HG02678 (cell line): Measurements from ENCODE around the gene SGCE.

Source experiments
- ATAC-seq: cut with Tn5 transposase; IDR thresholded peaks from one replicate; pipeline ENCODE4 v1.9.1; 2021; ENCODE audit warnings: mild to moderate bottlenecking, moderate library complexity; ENCODE audit not compliant: unreplicated experiment

Gene SGCE

DNA sequence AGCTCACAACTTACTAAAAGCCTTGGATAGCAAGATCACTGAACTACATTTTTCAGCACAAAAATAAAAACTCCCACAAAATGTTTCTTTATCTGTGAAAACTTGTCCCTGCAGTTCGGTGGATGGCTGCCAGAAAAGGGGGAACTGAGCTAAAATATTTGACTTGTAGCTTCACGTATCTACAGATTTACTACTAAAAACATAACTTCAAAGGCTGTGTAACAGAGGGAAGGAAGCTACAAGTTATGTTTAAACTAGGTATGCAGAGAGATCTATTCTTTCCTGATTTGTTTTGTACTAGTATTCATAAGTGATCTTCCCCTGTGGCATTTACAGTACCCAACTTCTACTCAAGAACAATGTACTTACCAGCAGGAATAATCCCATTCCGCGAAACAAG, 25.1 kb downstream of the SGCE start:
- ATAC-seq: no peak

- no peak for ATAC-seq
Observed at GRCh38 chr7:94623820-94624219, 32.1 kb downstream of the SGCE start.

DNA sequence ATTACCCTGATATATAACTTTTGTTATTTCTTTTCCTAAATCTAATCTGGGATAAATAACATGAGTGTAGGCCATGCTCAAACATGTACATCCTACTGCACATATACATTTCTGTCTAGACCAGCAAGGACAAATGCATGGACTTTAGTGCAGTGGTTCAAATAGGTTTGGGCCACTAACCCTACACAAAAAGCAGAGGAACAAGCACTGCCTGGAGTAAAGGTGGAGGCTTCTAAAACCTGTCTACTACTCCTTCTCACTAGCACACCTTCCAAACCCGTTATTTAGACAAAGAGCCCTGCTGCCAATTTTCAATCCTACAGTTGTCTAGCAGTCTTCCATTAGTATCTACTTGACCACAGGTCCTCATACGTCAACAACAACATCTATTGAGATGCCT, 34.8 kb downstream of the SGCE start:
- peak; percentile 0 for ATAC-seq

- peak; percentile 98 for ATAC-seq
Observed at GRCh38 chr7:94620703-94621118, 35.2 kb downstream of the SGCE start.

DNA sequence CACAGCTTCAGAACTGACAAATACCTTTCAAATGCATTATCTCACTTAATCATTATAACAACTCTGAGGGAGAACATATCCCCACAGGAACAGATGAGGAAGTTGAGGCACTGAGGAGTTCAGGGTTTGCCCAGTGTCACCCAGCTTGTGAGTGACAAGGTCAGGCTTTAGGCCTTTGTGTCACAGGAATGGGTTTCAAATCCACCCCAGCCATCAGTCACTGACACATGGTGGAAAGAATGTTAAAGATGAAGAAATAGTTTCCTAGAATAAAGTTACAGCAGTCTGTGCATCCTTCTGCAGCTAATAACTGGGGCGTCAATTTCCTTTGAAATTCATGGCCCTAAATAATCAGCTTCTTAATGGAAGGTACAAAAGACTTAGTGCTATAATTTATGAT, 37.8 kb downstream of the SGCE start:
- ATAC-seq: no peak

- no peak for ATAC-seq
Observed at GRCh38 chr7:94616855-94617254, 39.1 kb downstream of the SGCE start.

GRCh38 chr7:94615666-94616065, 40.3 kb downstream of the SGCE start:
- ATAC-seq: no peak

- no peak for ATAC-seq
Observed at GRCh38 chr7:94612661-94613060, 43.3 kb downstream of the SGCE start.

DNA sequence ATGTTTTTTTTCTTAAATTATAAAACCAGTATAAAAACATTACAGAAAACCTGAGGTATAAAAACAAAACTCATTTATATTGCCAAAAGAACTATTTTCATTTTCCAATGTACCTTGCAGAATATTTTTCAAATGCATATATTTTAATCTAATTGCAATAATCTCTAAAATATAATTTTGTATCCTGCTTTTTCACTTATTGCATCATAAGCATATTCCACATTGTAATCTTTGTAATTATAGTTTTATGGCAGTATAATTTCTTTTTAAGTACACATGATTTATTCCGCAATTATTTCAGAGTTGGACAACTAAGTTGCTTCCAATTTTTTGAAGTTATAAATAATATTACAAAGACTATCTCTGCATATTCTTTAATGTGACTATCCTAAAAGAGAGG, 43.7 kb downstream of the SGCE start:
- no peak for ATAC-seq

GRCh38 chr7:94609561-94609960, 46.4 kb downstream of the SGCE start:
- no peak for ATAC-seq

GRCh38 chr7:94605031-94605430, 50.9 kb downstream of the SGCE start:
- no peak for ATAC-seq

- ATAC-seq: no peak
Observed at GRCh38 chr7:94602181-94602580, 53.8 kb downstream of the SGCE start.

DNA sequence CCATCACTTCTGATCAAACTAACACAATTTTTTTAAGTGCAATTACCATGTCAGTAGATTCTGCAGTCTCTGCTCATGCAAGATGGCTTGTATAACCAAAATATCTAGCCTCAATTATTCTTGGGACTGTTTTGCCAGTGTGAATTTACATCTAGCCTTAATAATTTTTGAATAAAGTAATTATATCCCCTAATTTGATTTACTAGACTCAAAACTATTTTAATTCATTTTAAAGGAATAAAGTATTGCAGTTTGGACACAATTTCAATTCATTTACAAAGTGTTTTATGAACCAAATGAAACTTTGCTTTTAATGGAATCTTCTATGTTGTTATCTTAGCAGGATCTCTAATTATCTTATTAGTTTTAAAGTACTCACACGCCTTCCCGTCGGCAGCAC, 55.7 kb downstream of the SGCE start:
- ATAC-seq: no peak

GRCh38 chr7:94595717-94596116, 60.2 kb downstream of the SGCE start:
- ATAC-seq: no peak

- ATAC-seq: no peak
Observed at GRCh38 chr7:94594882-94595281, 61.1 kb downstream of the SGCE start.

- ATAC-seq: peak; percentile 77
Observed at GRCh38 chr7:94591176-94591575, 64.8 kb downstream of the SGCE start.

DNA sequence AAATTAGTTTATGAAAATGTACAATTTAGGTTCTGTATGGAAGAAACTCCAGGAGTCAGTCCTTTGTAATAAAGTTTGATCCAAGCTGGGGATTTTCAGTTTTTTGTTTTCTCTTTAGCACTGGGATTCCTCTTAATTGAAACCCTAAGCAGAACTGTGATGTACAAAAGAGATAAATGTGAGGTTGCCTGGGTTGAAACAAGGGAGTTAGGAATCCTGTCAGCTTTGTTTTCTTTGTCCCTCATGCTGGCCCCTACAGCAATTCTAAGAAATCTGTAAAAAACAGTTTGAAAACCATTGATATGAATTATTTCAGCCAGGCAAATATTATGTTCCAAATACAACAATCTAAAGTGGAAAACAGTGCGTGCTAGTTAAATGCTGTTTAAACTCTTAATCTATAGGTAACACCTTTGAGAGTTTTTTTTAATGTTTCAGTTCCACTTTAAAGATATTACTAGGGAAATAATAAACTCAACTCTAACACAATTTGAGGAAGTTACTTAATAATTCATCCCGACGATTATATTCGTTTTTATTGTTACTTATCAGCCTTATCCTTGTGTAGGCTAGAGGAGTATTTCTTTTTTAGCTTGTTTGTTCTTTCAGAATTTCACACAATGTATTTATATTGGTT, 65.3 kb downstream of the SGCE start:
- ATAC-seq: peak; percentile 45

DNA sequence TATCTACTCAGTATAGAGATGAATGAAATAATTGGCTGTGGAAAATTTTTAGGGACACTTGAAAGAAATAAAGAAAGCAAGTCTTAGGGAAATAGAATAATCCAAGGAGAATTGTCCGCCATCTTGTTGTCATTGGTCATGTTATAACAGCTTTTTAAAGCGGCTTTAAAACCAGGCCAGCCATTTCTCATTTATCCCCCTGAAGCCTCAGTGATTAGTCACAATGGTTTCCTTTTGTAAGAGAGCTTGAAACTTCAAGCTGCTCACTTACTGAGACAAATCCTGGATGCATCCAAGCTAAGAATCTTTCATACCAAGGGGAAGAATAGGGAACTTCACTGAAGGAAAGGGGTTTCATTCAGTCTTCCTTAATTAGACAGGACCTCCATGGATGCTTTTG, 67.9 kb downstream of the SGCE start:
- no peak for ATAC-seq

- ATAC-seq: no peak
Observed at GRCh38 chr7:94584113-94584512, 71.8 kb downstream of the SGCE start.

DNA sequence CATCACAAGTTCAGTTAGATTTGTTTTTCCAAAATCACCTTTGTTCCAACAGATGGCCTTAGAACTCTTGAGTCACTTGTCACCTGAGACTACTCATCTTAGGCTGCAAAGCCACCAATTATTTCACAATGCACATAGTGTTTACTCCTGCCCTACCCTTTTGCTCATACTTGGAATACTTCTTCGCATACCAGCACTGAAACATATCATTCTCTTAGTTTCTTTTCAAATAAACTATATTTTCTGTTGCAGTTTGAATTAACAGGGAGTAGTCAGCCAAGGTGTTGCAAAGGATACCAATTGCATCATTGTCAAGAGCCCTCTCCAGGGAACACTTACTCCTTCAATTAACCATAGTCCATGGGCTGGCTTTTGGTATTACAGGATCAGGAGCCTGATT, 75.3 kb downstream of the SGCE start:
- no peak for ATAC-seq

DNA sequence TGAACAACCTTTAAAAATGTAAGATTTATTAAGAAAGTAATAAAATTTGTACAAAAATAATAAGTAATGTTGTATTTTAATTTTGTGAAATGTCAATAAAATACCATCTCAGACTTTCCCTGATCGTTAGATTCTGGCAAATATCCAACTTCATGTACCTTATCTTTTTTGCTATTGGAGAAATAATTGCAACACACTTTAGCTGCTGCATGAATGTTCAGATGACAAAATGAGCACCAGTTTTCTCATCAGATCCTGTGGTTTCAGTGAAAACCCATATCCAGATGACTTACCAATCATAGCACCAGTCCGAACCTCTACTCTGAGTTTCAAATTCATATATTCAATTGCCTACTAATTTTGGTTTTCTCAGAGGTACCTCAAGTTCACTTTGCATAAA, 76.5 kb downstream of the SGCE start:
- ATAC-seq: no peak

GRCh38 chr7:94578614-94579013, 77.3 kb downstream of the SGCE start:
- ATAC-seq: no peak

GRCh38 chr7:94577357-94577756, 78.6 kb downstream of the SGCE start:
- no peak for ATAC-seq
